Nephron progenitor cell (in vitro differentiated cells): ENCODE results near the gene SOWAHD.

Experiments used
- DNase-seq: peaks from one replicate; pipeline ENCODE4 v3.0.0; 2021
- H3K27ac Mint-ChIP-seq: 2 replicates; pipeline ENCODE4 v1.8.0; 2021; ENCODE audit warnings: mild to moderate bottlenecking, moderate library complexity, mixed read lengths
- H3K27me3 Mint-ChIP-seq: 2 replicates; pipeline ENCODE4 v1.8.0; 2021; ENCODE audit warnings: mild to moderate bottlenecking, low read depth, mixed read lengths; ENCODE audit not compliant: poor library complexity
- H3K36me3 Mint-ChIP-seq: 2 replicates; pipeline ENCODE4 v1.8.0; 2021; ENCODE audit warnings: low read depth, mixed read lengths
- H3K4me1 Mint-ChIP-seq: 2 replicates; pipeline ENCODE4 v1.8.0; 2021; ENCODE audit warnings: mixed read lengths
- H3K4me3 Mint-ChIP-seq: 2 replicates; pipeline ENCODE4 v1.8.0; 2021; ENCODE audit warnings: mild to moderate bottlenecking, moderate library complexity, mixed read lengths
- H3K9me3 Mint-ChIP-seq: 2 replicates; pipeline ENCODE4 v1.8.0; 2021; ENCODE audit warnings: mild to moderate bottlenecking, moderate library complexity, mixed read lengths
- CTCF ChIP-seq: fragments of 200-600 bp; sonication (generic); IDR thresholded peaks from 2 replicates; pipeline ENCODE4 v1.5.0; 2021; ENCODE audit warnings: antibody characterized with exemption

SOWAHD gene

GRCh38 chrX:119775517-119776238, 17.3 kb downstream of the SOWAHD start:
- H3K36me3 Mint-ChIP-seq: peaks cover 12% of the 10 kb centered on the region
- no peak overlapping the region for H3K4me3 Mint-ChIP-seq
- H3K27me3 Mint-ChIP-seq: peaks cover 6% of the 10 kb centered on the region
- DNase-seq: no peak
- H3K27ac Mint-ChIP-seq: peak overlapping the region; percentile 57
- no peaks in the 10 kb centered on the region for H3K4me1 Mint-ChIP-seq
- H3K9me3 Mint-ChIP-seq: peaks cover 46% of the 10 kb centered on the region
- no peak for TF ChIP-seq CTCF

- H3K4me3 Mint-ChIP-seq: no peak overlapping the region
- peaks cover 25% of the 10 kb centered on the region for H3K36me3 Mint-ChIP-seq
- TF ChIP-seq CTCF: no peak
- peaks cover 39% of the 10 kb centered on the region for H3K9me3 Mint-ChIP-seq
- H3K4me1 Mint-ChIP-seq: no peaks in the 10 kb centered on the region
- no peaks in the 10 kb centered on the region for H3K27me3 Mint-ChIP-seq
- H3K27ac Mint-ChIP-seq: peak overlapping the region; percentile 83
- DNase-seq: no peak
Observed at GRCh38 chrX:119778829-119779228, 20.4 kb downstream of the SOWAHD start.

GRCh38 chrX:119783026-119783425, 24.6 kb downstream of the SOWAHD start:
- H3K27me3 Mint-ChIP-seq: no peaks in the 10 kb centered on the region

GRCh38 chrX:119784747-119785446, 26.5 kb downstream of the SOWAHD start:
- H3K4me1 Mint-ChIP-seq: peaks cover 19% of the 10 kb centered on the region
- peak; percentile 29 for TF ChIP-seq CTCF
- no peak overlapping the region for H3K27ac Mint-ChIP-seq
- peaks cover 60% of the 10 kb centered on the region for H3K36me3 Mint-ChIP-seq
- no peaks in the 10 kb centered on the region for H3K27me3 Mint-ChIP-seq
- H3K9me3 Mint-ChIP-seq: peaks cover 44% of the 10 kb centered on the region
- no peak overlapping the region for H3K4me3 Mint-ChIP-seq
- DNase-seq: peak; percentile 27

More at GRCh38 chrX:119783026-119783425, 24.6 kb downstream of the SOWAHD start:
- Mint-ChIP-seq H3K9me3 (peaks cover 42% of the 10 kb centered on the region), H3K27ac (no peak overlapping the region), H3K4me1 (peaks cover 5% of the 10 kb centered on the region), H3K36me3 (peaks cover 45% of the 10 kb centered on the region), H3K4me3 (no peak overlapping the region)
- DNase-seq: no peak
- TF ChIP-seq CTCF: no peak

GRCh38 chrX:119790977-119791436, 32.6 kb downstream of the SOWAHD start:
- Mint-ChIP-seq H3K27me3 (no peaks in the 10 kb centered on the region), H3K4me3 (peak overlapping the region; percentile 93), H3K4me1 (peaks cover 22% of the 10 kb centered on the region), H3K36me3 (peaks cover 31% of the 10 kb centered on the region), H3K27ac (peak overlapping the region; percentile 99), H3K9me3 (peaks cover 41% of the 10 kb centered on the region)
- peak; percentile 45 for DNase-seq
- TF ChIP-seq CTCF: no peak
